ENCODE data around the gene ZNF865.

GRCh38 chr19:55590109-55590508 is 15.3 kb upstream of the ZNF865 start:
- no peak for TF ChIP-seq CTCF (IDR thresholded peaks at IDR 0.05)
- no peak for TF ChIP-seq POLR2A (IDR thresholded peaks at IDR 0.05)
